ENCODE data around the gene RHOBTB3.

- TF ChIP-seq POLR2AphosphoS5 (IDR thresholded peaks at IDR 0.05; ENCODE audit: low read depth, low read length), result no peak
- TF ChIP-seq CTCF (IDR thresholded peaks at IDR 0.05), result no peak
These were observed 13.7 kb upstream of the RHOBTB3 start for GRCh38 chr5:95717439-95717838.

Data from Panc1 (cell line).